ENCODE results near the gene HGD.

DNA sequence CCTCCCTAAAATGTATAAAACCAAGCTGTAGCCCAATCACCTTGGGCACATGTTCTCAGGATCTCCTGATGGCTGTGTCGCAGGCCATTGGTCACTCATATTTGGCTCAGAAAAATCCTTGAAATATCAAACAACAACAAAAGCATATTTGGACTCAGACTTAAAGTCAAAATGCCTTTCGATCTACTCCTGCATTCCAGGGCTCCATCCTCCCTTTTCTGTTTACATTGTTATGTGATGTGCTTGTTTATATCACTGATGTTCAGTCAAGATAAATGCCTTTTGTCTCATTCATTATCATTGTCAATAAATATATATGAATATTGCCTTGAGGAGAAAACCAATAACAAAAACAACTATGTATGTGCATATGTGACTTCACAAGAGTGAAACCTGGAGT, 31.7 kb downstream of the HGD start:
- TF ChIP-seq, protein P1, sequence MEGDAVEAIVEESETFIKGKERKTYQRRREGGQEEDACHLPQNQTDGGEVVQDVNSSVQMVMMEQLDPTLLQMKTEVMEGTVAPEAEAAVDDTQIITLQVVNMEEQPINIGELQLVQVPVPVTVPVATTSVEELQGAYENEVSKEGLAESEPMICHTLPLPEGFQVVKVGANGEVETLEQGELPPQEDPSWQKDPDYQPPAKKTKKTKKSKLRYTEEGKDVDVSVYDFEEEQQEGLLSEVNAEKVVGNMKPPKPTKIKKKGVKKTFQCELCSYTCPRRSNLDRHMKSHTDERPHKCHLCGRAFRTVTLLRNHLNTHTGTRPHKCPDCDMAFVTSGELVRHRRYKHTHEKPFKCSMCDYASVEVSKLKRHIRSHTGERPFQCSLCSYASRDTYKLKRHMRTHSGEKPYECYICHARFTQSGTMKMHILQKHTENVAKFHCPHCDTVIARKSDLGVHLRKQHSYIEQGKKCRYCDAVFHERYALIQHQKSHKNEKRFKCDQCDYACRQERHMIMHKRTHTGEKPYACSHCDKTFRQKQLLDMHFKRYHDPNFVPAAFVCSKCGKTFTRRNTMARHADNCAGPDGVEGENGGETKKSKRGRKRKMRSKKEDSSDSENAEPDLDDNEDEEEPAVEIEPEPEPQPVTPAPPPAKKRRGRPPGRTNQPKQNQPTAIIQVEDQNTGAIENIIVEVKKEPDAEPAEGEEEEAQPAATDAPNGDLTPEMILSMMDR (IDR thresholded peaks at IDR 0.05): no peak
- TF ChIP-seq POLR2A (IDR thresholded peaks at IDR 0.05): no peak
